ENCODE data around the gene PTK6.

GRCh38 chr20:63525185-63525584 is 12.0 kb downstream of the PTK6 start:
- TF ChIP-seq, protein P1, sequence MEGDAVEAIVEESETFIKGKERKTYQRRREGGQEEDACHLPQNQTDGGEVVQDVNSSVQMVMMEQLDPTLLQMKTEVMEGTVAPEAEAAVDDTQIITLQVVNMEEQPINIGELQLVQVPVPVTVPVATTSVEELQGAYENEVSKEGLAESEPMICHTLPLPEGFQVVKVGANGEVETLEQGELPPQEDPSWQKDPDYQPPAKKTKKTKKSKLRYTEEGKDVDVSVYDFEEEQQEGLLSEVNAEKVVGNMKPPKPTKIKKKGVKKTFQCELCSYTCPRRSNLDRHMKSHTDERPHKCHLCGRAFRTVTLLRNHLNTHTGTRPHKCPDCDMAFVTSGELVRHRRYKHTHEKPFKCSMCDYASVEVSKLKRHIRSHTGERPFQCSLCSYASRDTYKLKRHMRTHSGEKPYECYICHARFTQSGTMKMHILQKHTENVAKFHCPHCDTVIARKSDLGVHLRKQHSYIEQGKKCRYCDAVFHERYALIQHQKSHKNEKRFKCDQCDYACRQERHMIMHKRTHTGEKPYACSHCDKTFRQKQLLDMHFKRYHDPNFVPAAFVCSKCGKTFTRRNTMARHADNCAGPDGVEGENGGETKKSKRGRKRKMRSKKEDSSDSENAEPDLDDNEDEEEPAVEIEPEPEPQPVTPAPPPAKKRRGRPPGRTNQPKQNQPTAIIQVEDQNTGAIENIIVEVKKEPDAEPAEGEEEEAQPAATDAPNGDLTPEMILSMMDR (IDR thresholded peaks at IDR 0.05; ENCODE audit: insufficient read depth, low read length) = no peak
- TF ChIP-seq POLR2AphosphoS5 (IDR thresholded peaks at IDR 0.05; ENCODE audit: low read depth) (no peak), SPI1 (IDR thresholded peaks at IDR 0.05; ENCODE audit: borderline replicate concordance, low read depth) (no peak), GABPA (IDR thresholded peaks at IDR 0.05; ENCODE audit: low read depth) (no peak)
- TF ChIP-seq, protein P2, sequence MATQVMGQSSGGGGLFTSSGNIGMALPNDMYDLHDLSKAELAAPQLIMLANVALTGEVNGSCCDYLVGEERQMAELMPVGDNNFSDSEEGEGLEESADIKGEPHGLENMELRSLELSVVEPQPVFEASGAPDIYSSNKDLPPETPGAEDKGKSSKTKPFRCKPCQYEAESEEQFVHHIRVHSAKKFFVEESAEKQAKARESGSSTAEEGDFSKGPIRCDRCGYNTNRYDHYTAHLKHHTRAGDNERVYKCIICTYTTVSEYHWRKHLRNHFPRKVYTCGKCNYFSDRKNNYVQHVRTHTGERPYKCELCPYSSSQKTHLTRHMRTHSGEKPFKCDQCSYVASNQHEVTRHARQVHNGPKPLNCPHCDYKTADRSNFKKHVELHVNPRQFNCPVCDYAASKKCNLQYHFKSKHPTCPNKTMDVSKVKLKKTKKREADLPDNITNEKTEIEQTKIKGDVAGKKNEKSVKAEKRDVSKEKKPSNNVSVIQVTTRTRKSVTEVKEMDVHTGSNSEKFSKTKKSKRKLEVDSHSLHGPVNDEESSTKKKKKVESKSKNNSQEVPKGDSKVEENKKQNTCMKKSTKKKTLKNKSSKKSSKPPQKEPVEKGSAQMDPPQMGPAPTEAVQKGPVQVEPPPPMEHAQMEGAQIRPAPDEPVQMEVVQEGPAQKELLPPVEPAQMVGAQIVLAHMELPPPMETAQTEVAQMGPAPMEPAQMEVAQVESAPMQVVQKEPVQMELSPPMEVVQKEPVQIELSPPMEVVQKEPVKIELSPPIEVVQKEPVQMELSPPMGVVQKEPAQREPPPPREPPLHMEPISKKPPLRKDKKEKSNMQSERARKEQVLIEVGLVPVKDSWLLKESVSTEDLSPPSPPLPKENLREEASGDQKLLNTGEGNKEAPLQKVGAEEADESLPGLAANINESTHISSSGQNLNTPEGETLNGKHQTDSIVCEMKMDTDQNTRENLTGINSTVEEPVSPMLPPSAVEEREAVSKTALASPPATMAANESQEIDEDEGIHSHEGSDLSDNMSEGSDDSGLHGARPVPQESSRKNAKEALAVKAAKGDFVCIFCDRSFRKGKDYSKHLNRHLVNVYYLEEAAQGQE (IDR thresholded peaks at IDR 0.05; ENCODE audit: insufficient replicate concordance, low read depth) = no peak
